H1 (cell line): ENCODE measurements around the gene UGT2B17. TPM values are rescaled to one million over a fixed set of nuclear protein-coding genes. Genes with fewer than 3 reads are reported as not detected.
"Not testable (repeated sequence)": the region's sequence is repeated elsewhere in the genome, so short reads cannot be mapped to it uniquely, and the experiment has no call there.

ENCODE experiments used
- CTCF ChIA-PET: fragments of 300-600 bp; sonication (Branson Sonifier 250); formaldehyde crosslinking; loops from one replicate; lab custom pipeline; 2021; ENCODE audit not compliant: partially characterized antibody; lab: Charles Lee
- POLR2A ChIA-PET: fragments of 300-600 bp; sonication (Branson Sonifier 250); formaldehyde crosslinking; loops from one replicate; lab custom pipeline; 2021; ENCODE audit warnings: inconsistent platforms; ENCODE audit not compliant: partially characterized antibody; lab: Charles Lee
- DNase-seq, 2 experiments: peaks; one replicate each; pipeline versions ENCODE4 v3.0.0 to v3.0.0-alpha.2; 2010 to 2022; ENCODE audit warnings: low spot score in 2 of 2, low read depth in 1 of 2, mixed read lengths in 1 of 2
- FAIRE-seq: peaks from 2 replicates; lab custom pipeline; 2011; peaks lifted over from hg19 to GRCh38; lab: Jason Lieb, UNC
- H2AFZ ChIP-seq: 2 replicates; pipeline ENCODE4 v1.8.1; 2012; ENCODE audit warnings: low read length, inconsistent platforms
- H2AK5ac ChIP-seq: 2 replicates; pipeline ENCODE4 v1.6.1; 2013; ENCODE audit warnings: low read depth, low read length
- H2BK120ac ChIP-seq: replicated peaks from 2 replicates; pipeline ENCODE3; 2013; ENCODE audit warnings: low read depth, low read length, inconsistent platforms
- H2BK12ac ChIP-seq: 2 replicates; pipeline ENCODE4 v1.6.1; 2013; ENCODE audit warnings: low read depth, low read length
- H2BK15ac ChIP-seq: 2 replicates; pipeline ENCODE4 v1.6.1; 2013; ENCODE audit warnings: low read length
- H2BK20ac ChIP-seq: 2 replicates; pipeline ENCODE4 v1.6.1; 2013; ENCODE audit warnings: low read length
- H2BK5ac ChIP-seq: 2 replicates; pipeline ENCODE4 v1.6.1; 2013; ENCODE audit warnings: low read depth, low read length
- H3K14ac ChIP-seq: 2 replicates; pipeline ENCODE4 v1.6.1; 2013; ENCODE audit warnings: inconsistent platforms; ENCODE audit not compliant: insufficient read length
- H3K18ac ChIP-seq: 2 replicates; pipeline ENCODE4 v1.6.1; 2013; ENCODE audit warnings: low read length; ENCODE audit errors: extremely low read depth
- H3K23ac ChIP-seq: 2 replicates; pipeline ENCODE4 v1.6.1; 2013; ENCODE audit warnings: inconsistent platforms; ENCODE audit not compliant: insufficient read length
- H3K23me2 ChIP-seq: 2 replicates; pipeline ENCODE4 v1.6.1; 2013; ENCODE audit warnings: low read depth, low read length
- H3K27ac ChIP-seq: 2 replicates; pipeline ENCODE4 v1.6.1; 2011; ENCODE audit warnings: low read depth, low read length, inconsistent platforms
- H3K27me3 ChIP-seq, 4 experiments: replicated peaks in 1 of 4; 1 replicate in 1 of 4; 2 replicates in 3 of 4; pipeline versions ENCODE4 v1.6.1 to v1.8.1; 2011 to 2013; ENCODE audit warnings: low read length in 3 of 4, mild to moderate bottlenecking in 3 of 4, inconsistent platforms in 2 of 4, mixed read lengths in 2 of 4, moderate library complexity in 1 of 4; ENCODE audit not compliant: control insufficient read depth in 3 of 4, insufficient read depth in 3 of 4; ENCODE audit errors: extremely low read depth in 1 of 4
- H3K36me3 ChIP-seq, 4 experiments: 2 replicates each; pipeline versions ENCODE4 v1.6.1 to v1.8.1; 2011 to 2013; ENCODE audit warnings: mild to moderate bottlenecking in 4 of 4, low read length in 3 of 4, moderate library complexity in 2 of 4, control low read depth in 1 of 4, inconsistent platforms in 1 of 4; ENCODE audit not compliant: insufficient read depth in 4 of 4, control insufficient read depth in 2 of 4
- H3K4ac ChIP-seq: replicated peaks from 2 replicates; pipeline ENCODE3; 2013; ENCODE audit warnings: low read length, low read depth, mixed read lengths, inconsistent platforms; ENCODE audit not compliant: insufficient read length
- H3K4me1 ChIP-seq, 4 experiments: replicated peaks in 1 of 4; 1 replicate in 1 of 4; 2 replicates in 3 of 4; pipeline versions ENCODE4 v1.6.1 to v1.8.1; 2011 to 2013; ENCODE audit warnings: low read length in 3 of 4, inconsistent platforms in 2 of 4, mixed read lengths in 1 of 4; ENCODE audit not compliant: insufficient read depth in 4 of 4, control insufficient read depth in 3 of 4
- H3K4me2 ChIP-seq, 2 experiments: 2 replicates each; pipeline versions ENCODE4 v1.6.1 to v1.8.1; 2011 to 2013; ENCODE audit warnings: low read depth in 2 of 2, low read length in 2 of 2, control low read depth in 1 of 2, inconsistent platforms in 1 of 2, mild to moderate bottlenecking in 1 of 2; ENCODE audit not compliant: insufficient read depth in 1 of 2
- H3K4me3 ChIP-seq, 4 experiments: fragments of 200-600, 300-600 bp in 1 of 4; sonication (generic), shearing (Covaris generic), sonication (Bioruptor Twin) in 1 of 4; 2 replicates each; pipeline versions ENCODE4 v1.5.1 to v1.8.1; 2011 to 2016; ENCODE audit warnings: low read length in 4 of 4, low read depth in 3 of 4, control low read depth in 2 of 4, inconsistent platforms in 2 of 4, mild to moderate bottlenecking in 2 of 4, mixed read lengths in 1 of 4, moderate library complexity in 1 of 4; ENCODE audit not compliant: insufficient read depth in 2 of 4; ENCODE audit errors: extremely low read depth in 1 of 4
- H3K56ac ChIP-seq: replicated peaks from 2 replicates; pipeline ENCODE3; 2013; ENCODE audit warnings: low read depth, mild to moderate bottlenecking, mixed read lengths, low read length, inconsistent platforms; ENCODE audit not compliant: insufficient read length
- H3K79me1 ChIP-seq: 2 replicates; pipeline ENCODE4 v1.6.1; 2013; ENCODE audit warnings: low read depth, low read length, control low read depth
- H3K79me2 ChIP-seq, 2 experiments: 2 replicates each; pipeline versions ENCODE4 v1.6.1 to v1.8.1; 2012 to 2013; ENCODE audit warnings: low read length in 2 of 2, mild to moderate bottlenecking in 2 of 2, inconsistent platforms in 1 of 2; ENCODE audit not compliant: insufficient read depth in 2 of 2, control insufficient read depth in 1 of 2
- H3K9ac ChIP-seq, 4 experiments: replicated peaks in 1 of 4; 1 replicate in 1 of 4; 2 replicates in 3 of 4; pipeline versions ENCODE4 v1.6.1 to v1.8.1; 2011 to 2013; ENCODE audit warnings: low read depth in 3 of 4, low read length in 3 of 4, control low read depth in 2 of 4, mild to moderate bottlenecking in 2 of 4, moderate library complexity in 2 of 4, inconsistent platforms in 1 of 4; ENCODE audit errors: extremely low read depth in 1 of 4
- H3K9me3 ChIP-seq, 2 experiments: 2 replicates each; pipeline versions ENCODE4 v1.6.1 to v1.8.1; 2012 to 2013; ENCODE audit warnings: mild to moderate bottlenecking in 2 of 2, moderate library complexity in 2 of 2, control low read depth in 1 of 2, inconsistent platforms in 1 of 2, low read depth in 1 of 2, low read length in 1 of 2, mixed read lengths in 1 of 2; ENCODE audit not compliant: insufficient read depth in 2 of 2
- H4K20me1 ChIP-seq, 2 experiments: replicated peaks in 1 of 2; 2 replicates each; pipeline versions ENCODE3 to v1.8.1; 2011 to 2013; ENCODE audit warnings: inconsistent platforms in 2 of 2, low read length in 2 of 2, mild to moderate bottlenecking in 1 of 2; ENCODE audit not compliant: insufficient read depth in 2 of 2, control insufficient read depth in 1 of 2
- H4K5ac ChIP-seq: 2 replicates; pipeline ENCODE4 v1.6.1; 2013; ENCODE audit warnings: low read length, low read depth, mixed read lengths, inconsistent platforms; ENCODE audit not compliant: insufficient read length
- H4K8ac ChIP-seq: 2 replicates; pipeline ENCODE4 v1.8.0; 2013; ENCODE audit warnings: mild to moderate bottlenecking, moderate library complexity, low read length, inconsistent platforms; ENCODE audit not compliant: insufficient read depth; ENCODE audit errors: extremely low read depth
- H4K91ac ChIP-seq: replicated peaks from 2 replicates; pipeline ENCODE3; 2013; ENCODE audit warnings: low read length, mixed read lengths, inconsistent platforms; ENCODE audit not compliant: insufficient read length
- RAD21 ChIP-seq, 2 experiments: IDR thresholded peaks in 1 of 2; conservative IDR thresholded peaks in 1 of 2; 2 replicates each; pipeline ENCODE4 v1.6.1; 2011; ENCODE audit warnings: low read depth in 2 of 2, low read length in 2 of 2, improper control_type of control experiment in 1 of 2, inconsistent platforms in 1 of 2, mild to moderate bottlenecking in 1 of 2, moderate library complexity in 1 of 2
- WGBS, 2 experiments: shearing (Covaris generic) in 1 of 2; methylation state at CpG; one replicate each; pipeline versions ENCODE4 v1.1.6 to v1.1.7; 2013 to 2015; ENCODE audit warnings: low lambda C conversion rate in 2 of 2, mixed read lengths in 2 of 2, inconsistent platforms in 1 of 2, low coverage in 1 of 2, missing lambda C conversion rate in 1 of 2; ENCODE audit not compliant: insufficient replicate concordance in 2 of 2, insufficient coverage in 1 of 2, insufficient read length in 1 of 2; ENCODE audit errors: extremely low coverage in 1 of 2, missing lambda C conversion rate in 1 of 2; 5-methylcytosine and 5-hydroxymethylcytosine counted together
- polyA plus RNA-seq, 7 experiments: library from polyadenylated mRNA; depleted of rRNA in 3 of 7; stranded (reverse) in 5 of 7; unstranded in 2 of 7; fragments of >200 nt in 5 of 7; fragments of 200-250 nt in 2 of 7; gene quantifications; 1 replicate in 5 of 7; 2 replicates in 1 of 7; 4 replicates in 1 of 7; pipeline versions ENCODE4 v1.2.1 to v1.2.3, GENCODE V29; 2011 to 2013; ENCODE audit warnings: missing spikeins in 2 of 7, mixed read lengths in 2 of 7
- total RNA-seq: library from RNA; stranded (reverse); fragmentation: NEBNext Ultra II Directional; extraction: Animal tissue kit (Norgen Biotek cat#: 25700); gene quantifications from 2 replicates; pipeline ENCODE4 v1.2.1, GENCODE V29; 2021
- TF ChIP-seq, protein P1 (sequence below), 3 experiments: IDR thresholded peaks; 1 replicate in 2 of 3; 2 replicates in 1 of 3; pipeline versions ENCODE4 v1.5.1 to v1.6.1; 2011; ENCODE audit warnings: low read length in 3 of 3, mild to moderate bottlenecking in 3 of 3, inconsistent platforms in 2 of 3, low read depth in 1 of 3, moderate library complexity in 1 of 3; ENCODE audit not compliant: insufficient read depth in 1 of 3; ENCODE audit errors: control extremely low read depth in 1 of 3

The UGT2B17 gene
- total and polyA plus RNA-seq, 2 of the 8 experiments (the other 6 are each of a cell fraction or from before 2014, with no cell fraction given) = not detected

DNA sequence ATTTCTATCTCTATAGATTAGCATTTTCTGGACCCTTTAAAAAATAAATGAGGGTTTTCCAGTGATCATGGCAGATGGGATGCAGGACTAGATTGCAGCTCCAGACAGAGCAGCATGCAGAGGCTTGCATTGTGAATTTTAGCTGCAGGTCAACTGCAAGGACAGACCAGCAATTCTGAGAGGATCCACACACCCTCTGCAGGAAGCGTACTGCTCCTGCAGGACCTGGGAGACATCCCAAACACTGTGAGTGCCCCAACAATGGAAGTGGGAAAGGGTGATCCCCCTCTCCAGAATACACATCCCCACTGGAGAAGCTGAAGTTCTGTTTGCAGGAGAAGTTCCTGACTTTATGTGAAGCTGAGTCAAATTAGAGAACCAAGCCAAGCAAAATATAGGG, 7.1 kb downstream of the UGT2B17 start:
- DNase-seq = not testable (repeated sequence)

More for the DNA sequence above, 7.1 kb downstream of the UGT2B17 start:
- H2BK120ac ChIP-seq, H3K18ac ChIP-seq, H3K4me3 ChIP-seq, H2BK15ac ChIP-seq, H4K91ac ChIP-seq, H2BK12ac ChIP-seq, H3K4me1 ChIP-seq, H2BK5ac ChIP-seq, CTCF ChIA-PET, H4K20me1 ChIP-seq, H3K23ac ChIP-seq, H3K56ac ChIP-seq, H3K36me3 ChIP-seq, H3K79me1 ChIP-seq, H3K9ac ChIP-seq, POLR2A ChIA-PET, H3K4me2 ChIP-seq, H3K14ac ChIP-seq, H3K23me2 ChIP-seq, H2AFZ ChIP-seq, H3K27me3 ChIP-seq, H3K79me2 ChIP-seq, H3K9me3 ChIP-seq, H4K5ac ChIP-seq, H4K8ac ChIP-seq, H2AK5ac ChIP-seq, H3K27ac ChIP-seq, H2BK20ac ChIP-seq, H3K4ac ChIP-seq: not testable (repeated sequence)
- WGBS, 2 experiments = no CpG with 5 or more reads among the region's 1 CpG
- TF ChIP-seq, protein P1, sequence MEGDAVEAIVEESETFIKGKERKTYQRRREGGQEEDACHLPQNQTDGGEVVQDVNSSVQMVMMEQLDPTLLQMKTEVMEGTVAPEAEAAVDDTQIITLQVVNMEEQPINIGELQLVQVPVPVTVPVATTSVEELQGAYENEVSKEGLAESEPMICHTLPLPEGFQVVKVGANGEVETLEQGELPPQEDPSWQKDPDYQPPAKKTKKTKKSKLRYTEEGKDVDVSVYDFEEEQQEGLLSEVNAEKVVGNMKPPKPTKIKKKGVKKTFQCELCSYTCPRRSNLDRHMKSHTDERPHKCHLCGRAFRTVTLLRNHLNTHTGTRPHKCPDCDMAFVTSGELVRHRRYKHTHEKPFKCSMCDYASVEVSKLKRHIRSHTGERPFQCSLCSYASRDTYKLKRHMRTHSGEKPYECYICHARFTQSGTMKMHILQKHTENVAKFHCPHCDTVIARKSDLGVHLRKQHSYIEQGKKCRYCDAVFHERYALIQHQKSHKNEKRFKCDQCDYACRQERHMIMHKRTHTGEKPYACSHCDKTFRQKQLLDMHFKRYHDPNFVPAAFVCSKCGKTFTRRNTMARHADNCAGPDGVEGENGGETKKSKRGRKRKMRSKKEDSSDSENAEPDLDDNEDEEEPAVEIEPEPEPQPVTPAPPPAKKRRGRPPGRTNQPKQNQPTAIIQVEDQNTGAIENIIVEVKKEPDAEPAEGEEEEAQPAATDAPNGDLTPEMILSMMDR (IDR thresholded peaks at IDR 0.05; ENCODE audit: control extremely low read depth in 1 of 3, insufficient read depth in 1 of 3, low read depth in 1 of 3, low read length in 3 of 3) = peak in 1 of 3 experiments; percentile 4; a peak in 1 of 4 replicates
- peak in 1 of 2 experiments; percentile 3; a peak in 1 of 4 replicates for TF ChIP-seq RAD21 (IDR thresholded peaks at IDR 0.05 in 1 of 2, conservative IDR thresholded peaks at IDR 0.05 in 1 of 2; ENCODE audit: low read depth in 2 of 2, low read length in 2 of 2)
- peak; percentile 62 for FAIRE-seq
